ENCODE measurements around the gene DDX50. TPM values are rescaled to one million over a fixed set of nuclear protein-coding genes. Genes with fewer than 3 reads are reported as not detected.
"Not testable (repeated sequence)": the region's sequence is repeated elsewhere in the genome, so short reads cannot be mapped to it uniquely, and the experiment has no call there.

DDX50 gene, protein sequence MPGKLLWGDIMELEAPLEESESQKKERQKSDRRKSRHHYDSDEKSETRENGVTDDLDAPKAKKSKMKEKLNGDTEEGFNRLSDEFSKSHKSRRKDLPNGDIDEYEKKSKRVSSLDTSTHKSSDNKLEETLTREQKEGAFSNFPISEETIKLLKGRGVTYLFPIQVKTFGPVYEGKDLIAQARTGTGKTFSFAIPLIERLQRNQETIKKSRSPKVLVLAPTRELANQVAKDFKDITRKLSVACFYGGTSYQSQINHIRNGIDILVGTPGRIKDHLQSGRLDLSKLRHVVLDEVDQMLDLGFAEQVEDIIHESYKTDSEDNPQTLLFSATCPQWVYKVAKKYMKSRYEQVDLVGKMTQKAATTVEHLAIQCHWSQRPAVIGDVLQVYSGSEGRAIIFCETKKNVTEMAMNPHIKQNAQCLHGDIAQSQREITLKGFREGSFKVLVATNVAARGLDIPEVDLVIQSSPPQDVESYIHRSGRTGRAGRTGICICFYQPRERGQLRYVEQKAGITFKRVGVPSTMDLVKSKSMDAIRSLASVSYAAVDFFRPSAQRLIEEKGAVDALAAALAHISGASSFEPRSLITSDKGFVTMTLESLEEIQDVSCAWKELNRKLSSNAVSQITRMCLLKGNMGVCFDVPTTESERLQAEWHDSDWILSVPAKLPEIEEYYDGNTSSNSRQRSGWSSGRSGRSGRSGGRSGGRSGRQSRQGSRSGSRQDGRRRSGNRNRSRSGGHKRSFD
- total RNA-seq (2014; rRNA removed; shearing (Covaris generic)): 53.6 and 53.9 TPM in 2 replicates

- DNase-seq (ENCODE audit: low read depth): peak; percentile 98
These were observed at the start of gene DDX50 for GRCh38 chr10:68901105-68901927. Gene DDX50, plus strand, starts transcription at chr10:68901315. Its CDS starts 70 bp downstream, at chr10:68901385.

DNA sequence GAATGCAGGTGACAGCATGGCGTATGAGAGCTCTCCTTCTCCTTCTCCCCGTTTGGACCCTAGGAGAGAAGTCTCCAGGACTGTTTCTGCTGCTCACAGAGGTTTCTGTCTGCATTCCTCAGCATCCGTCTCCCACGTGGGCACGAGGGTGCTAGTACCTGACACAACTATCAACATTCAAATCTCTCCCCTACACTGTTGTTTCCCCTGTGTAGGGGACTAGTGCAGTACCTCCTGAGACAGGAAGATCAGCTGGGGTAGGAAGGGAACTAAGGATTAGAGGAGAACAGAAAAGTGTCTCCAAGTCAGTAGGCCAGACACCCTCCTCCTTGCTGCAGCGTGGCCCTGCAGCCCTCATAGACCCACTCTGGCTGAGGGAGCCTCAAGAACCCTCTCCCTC, 44.8 kb upstream of the DDX50 start:
- no peak for DNase-seq (ENCODE audit: low read depth)

DNA sequence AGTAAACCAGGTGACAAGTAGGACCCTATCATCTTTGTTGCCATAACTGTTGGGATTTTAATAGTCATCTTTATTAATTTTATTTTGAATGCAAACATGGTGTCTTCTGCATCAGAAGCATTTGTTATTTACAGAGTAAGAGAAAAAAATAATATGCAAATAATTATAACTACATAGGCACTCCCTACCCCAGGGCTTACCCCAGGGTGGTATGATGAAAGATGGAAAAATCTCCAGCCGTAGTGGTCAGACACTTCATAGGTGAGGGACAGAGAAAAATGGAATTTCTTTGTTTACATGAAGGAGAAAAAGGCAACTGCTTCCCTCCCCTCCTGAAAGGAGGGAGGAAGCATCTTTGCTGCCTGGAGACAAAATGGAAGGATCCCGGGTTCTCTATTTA, 44.1 kb upstream of the DDX50 start:
- DNase-seq (ENCODE audit: low read depth): no peak

DNA sequence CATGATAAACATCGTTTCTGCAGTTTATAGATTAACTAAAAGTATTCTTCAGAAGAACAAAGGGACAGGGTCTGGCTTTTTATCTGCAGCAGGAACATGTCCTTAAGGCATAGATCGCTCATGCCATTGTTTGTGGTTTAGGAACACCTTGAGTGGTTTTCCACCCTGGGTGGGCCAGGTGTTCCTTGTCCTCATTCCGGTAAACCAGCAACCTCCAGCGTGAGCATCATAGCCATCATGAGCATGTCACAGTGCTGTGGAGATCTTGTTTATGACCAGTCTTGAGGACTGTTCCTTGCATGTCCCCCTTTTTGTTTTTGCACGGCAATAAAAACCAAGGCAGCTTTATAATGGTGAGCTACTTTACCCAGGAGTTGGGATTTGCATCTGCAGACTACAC, 39.9 kb upstream of the DDX50 start:
- no peak for DNase-seq (ENCODE audit: low read depth)

GRCh38 chr10:68864611-68865010, 36.5 kb upstream of the DDX50 start:
- no peak for DNase-seq (ENCODE audit: low read depth)

DNA sequence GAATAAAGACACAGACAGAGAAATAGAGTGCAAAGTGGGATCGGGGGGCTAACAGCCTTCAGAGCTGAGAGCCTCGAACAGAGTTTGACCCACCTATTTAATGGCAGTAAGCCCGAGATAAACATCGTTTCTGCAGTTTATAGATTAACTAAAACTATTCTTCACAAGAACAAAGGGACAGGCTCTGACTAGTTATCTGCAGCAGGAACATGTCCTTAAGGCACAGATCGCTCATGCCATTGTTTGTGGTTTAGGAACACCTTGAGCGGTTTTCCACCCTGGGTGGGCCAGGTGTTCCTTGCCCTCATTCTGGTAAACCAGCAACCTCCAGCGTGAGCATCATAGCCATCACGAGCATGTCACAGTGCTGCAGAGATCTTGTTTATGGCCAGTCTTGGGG, 32.9 kb upstream of the DDX50 start:
- DNase-seq (ENCODE audit: low read depth): not testable (repeated sequence)

GRCh38 chr10:68869623-68870022, 31.5 kb upstream of the DDX50 start:
- DNase-seq (ENCODE audit: low read depth): no peak

DNA sequence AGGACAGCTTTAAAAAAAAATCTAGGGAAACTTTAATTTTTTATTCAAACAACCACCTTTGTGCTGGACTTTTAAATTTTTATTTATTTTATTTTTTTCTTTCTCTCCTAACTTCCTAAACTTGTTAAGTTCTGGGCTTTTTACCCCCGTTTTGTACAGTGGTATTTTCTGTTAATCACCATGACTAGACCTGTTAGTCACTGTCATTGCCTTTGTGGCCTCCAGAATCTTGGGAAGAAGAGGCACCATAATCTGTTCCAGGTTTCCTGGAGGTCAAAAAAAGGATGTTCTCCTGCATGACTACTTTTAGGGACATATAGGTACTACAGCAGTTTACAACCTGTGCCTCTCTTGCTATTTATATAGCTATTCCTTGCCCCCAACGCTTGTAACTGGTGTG, 31.1 kb upstream of the DDX50 start:
- DNase-seq (ENCODE audit: low read depth): peak; percentile 10

- no peak for DNase-seq (ENCODE audit: low read depth)
These were observed 30.5 kb upstream of the DDX50 start for GRCh38 chr10:68870545-68871104.

- peak; percentile 62 for DNase-seq (ENCODE audit: low read depth)
These were observed 29.9 kb upstream of the DDX50 start for GRCh38 chr10:68871105-68871711.

- DNase-seq (ENCODE audit: low read depth): peak; percentile 86
These were observed 29.3 kb upstream of the DDX50 start for GRCh38 chr10:68871731-68872342.

GRCh38 chr10:68876246-68877138, 24.6 kb upstream of the DDX50 start:
- DNase-seq (ENCODE audit: low read depth): no peak

GRCh38 chr10:68877482-68878110, 23.5 kb upstream of the DDX50 start:
- DNase-seq (ENCODE audit: low read depth): no peak

GRCh38 chr10:68878496-68878895, 22.6 kb upstream of the DDX50 start:
- DNase-seq (ENCODE audit: low read depth): no peak

GRCh38 chr10:68879628-68880027, 21.5 kb upstream of the DDX50 start:
- DNase-seq (ENCODE audit: low read depth): no peak

DNA sequence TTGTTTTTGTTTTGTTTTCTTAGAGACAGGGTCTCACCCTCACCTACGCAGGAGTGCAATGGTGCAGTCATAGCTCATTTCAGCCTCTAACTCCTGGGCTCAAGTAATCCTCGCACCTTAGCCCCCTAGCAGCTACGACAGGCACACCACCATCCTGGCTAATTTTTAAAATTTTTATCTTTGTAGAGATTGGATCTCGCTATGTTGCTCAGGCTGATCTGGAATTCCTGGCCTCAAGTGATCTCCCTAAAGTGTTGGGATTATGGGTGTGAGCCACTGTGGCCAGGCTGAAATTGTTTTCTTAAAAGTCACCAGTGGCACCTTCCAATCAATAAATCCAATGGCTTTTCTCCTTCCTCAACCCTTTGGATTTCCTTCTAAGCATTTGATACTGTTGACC, 20.9 kb upstream of the DDX50 start:
- DNase-seq (ENCODE audit: low read depth): no peak

DNA sequence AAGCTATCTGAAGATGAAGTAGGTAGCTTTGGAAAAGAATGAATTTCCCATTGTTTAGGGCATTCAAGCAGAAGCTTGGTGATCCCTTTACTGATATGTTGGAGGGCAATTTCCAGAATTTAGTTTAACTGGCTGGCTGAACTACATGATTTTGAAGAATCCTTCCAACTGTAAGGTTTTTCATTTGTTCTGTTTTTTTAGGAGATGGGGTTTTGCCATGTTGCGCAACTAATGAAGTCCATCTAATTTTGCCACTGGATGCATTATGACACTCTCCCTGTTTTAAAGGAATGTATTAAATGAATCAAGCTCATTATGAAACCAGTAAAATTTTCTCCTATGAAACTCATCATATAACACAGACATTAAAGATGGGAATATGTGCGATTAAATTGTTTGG, 6.1 kb upstream of the DDX50 start:
- no peak for DNase-seq (ENCODE audit: low read depth)

DNA sequence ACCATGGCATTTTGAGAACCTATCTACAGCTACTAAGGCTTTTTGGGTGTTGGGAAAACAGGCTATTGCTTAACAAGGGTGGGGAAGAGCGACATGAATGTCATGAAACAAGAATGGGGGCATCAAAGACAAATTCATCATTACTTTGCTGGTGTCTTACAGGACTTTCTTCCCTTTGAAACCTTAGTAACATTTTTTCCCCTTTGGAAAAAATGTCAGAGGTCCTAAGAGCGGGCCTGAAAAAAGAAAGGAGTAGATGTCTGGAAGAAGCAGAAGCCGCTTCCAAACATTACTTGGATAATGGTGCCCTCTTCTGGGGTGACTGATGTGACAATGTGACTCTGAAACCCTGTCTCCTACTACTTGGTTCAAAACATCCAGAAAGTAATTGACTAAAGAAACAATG, 3.8 kb upstream of the DDX50 start:
- DNase-seq (ENCODE audit: low read depth): peak; percentile 69

DNA sequence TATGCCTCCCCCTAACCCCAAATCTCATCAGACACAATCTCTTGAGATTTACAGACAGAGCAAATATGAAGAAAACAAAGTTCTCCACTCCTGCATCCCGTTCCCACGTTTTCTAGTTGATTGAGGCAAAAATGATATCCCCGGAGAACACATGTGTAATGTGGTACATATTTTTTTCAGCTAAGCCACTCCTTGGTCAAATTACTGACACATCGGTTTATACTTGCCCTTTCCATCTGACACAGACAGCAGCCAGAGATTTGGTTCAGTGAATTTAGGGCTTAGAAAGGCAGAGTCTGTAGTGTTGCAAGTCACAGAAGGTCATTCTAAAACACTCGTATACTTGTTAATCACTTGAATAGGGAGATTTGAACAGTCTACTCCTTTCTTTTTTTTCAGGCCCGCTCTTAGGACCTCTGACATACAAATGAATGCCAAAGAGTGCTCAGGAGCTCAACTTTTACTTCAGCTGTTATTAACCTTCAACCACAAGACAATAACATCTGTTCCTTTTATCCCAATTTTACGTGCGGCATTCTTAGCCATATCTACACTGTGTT, 1.8 kb upstream of the DDX50 start:
- no peak for DNase-seq (ENCODE audit: low read depth)
